GM19455 (cell line): Measurements from ENCODE around the gene ATP11A.

Source experiments
- ATAC-seq: cut with Tn5 transposase; IDR thresholded peaks from one replicate; pipeline ENCODE4 v1.9.1; 2021; ENCODE audit not compliant: unreplicated experiment

ATP11A gene

DNA sequence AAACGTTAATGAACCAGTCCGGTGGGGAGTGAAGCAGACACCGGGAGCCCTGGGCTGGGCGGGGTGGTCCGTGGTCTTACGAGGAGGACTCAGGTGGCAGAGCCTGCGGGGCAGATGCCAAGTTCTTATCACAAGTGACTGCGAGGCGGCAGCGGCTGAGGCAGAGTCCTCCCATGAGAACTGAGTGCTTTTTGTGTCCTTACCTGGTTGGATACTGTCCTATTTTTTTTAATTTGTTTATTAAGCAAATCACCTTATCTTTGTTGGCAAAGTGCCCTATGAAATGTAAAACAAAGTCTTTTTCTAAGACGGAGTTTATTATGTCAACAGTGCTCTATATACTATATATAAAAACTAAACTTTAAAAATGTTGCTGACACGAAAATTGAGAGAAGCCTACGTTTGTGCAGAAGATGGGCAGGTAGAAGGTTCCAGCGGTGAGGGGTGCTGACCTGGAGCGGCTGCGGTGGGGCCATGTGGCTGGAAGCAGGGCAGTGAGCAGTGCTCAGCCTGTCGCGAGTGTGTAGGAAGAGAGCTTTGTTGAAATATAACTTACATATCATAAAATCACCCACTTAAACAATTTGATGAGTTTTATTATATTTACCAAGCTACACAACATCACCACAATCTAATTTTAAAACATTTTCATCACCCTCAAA lies 82.2 kb downstream of the ATP11A start:
- ATAC-seq = no peak

- ATAC-seq = no peak
Observed at GRCh38 chr13:112772539-112772909, 82.7 kb downstream of the ATP11A start.

GRCh38 chr13:112772929-112773328 lies 83.1 kb downstream of the ATP11A start:
- ATAC-seq = no peak

DNA sequence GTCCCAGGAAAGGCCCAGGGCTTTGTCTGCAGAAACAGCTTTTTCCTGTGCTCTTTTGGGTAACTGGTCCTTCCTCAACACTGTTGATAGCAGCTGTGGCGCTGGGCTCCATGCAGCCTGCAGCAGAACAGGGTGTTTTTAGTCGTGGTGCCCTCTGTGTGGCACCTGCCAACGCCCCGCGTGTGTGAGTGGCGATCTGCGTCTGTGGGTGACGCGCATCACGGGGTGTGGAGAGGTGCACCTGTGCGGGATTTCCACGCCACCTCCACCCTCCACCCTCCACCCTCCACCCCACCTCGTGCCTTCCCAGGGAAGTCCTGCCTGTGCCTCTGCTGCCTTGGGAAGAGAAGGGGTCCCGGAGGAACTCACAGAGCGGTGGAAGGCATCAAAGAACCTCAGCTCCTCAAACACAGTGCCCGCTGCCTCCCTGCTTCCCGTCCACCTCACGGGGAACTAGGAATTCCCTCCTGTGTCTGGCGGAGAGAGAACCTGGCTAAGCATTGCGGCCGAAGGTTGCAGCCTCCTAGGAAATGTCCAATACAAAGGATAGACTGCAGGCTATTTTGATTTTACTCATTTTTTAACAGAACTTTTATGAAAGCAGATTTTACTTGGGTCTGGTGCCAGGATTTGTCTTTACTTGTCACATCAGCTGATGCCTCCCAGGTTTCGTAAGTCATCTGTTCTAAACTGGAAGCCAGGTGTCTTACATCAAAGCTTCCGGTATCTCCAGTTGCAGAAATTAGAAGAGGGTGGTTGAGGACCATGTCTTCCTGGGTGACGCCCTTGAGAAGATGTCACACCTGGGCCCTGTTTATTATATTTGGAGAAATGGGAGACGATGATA lies 84.0 kb downstream of the ATP11A start:
- ATAC-seq = no peak

GRCh38 chr13:112774448-112774792 lies 84.6 kb downstream of the ATP11A start:
- ATAC-seq = no peak

GRCh38 chr13:112774829-112775565 lies 85.2 kb downstream of the ATP11A start:
- no peak for ATAC-seq

GRCh38 chr13:112775791-112776279 lies 86.0 kb downstream of the ATP11A start:
- ATAC-seq = no peak

- no peak for ATAC-seq
Observed at GRCh38 chr13:112776354-112776753, 86.5 kb downstream of the ATP11A start.

DNA sequence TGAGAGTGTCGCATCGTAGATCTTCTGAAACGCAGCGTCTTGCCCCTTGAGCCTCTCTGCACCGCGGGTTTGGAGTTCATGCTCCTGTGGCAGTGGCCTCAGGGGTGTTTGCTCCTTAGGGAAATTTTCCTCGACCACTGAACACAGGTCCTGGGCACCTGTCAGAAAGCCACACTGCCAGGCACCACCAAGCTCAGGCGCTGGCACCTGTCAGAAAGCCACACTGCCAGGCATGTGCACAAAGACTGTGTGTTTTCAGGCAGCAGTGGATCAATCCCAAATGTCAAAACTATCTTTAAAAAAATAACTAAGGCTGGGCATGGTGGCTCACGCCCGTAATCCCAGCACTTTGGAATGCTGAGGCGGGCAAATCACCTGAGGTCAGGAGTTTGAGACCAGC lies 87.1 kb downstream of the ATP11A start:
- no peak for ATAC-seq

GRCh38 chr13:112777637-112778406 lies 88.0 kb downstream of the ATP11A start:
- no peak for ATAC-seq

DNA sequence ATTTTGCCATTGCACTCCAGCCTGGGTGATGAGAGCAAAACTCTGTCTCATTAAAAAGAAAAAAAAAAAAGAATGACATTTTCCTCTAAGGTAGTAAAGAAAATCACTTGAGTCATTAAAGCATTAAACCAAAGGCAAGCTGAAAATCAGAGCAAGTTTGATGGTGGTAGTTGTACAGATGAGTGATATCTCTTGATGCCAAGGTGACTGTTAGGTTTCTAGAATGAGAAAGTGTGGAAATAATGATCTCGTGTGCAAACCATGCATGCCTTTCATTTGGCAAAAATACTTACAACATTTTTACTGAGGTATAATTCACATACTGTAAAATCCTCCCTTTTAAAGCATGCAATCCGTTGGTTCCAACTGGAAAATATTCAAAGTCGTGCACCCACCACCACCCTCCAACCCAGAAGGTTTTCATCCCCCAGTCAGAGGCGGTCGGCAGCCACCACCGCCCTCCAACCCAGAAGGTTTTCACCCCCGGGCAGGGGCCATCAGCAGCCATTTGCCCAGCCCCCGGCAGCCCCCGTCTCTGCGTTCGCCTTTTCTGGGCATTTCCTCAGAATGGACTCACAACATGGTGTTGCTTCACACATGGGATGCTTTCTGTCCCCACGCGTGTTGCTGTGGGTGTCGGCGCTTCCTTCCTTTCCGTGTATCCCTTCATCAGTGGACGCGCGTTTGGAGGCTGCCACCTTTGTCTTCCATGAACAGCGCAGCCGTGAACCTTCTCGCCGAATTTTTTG lies 90.2 kb downstream of the ATP11A start:
- ATAC-seq = no peak

DNA sequence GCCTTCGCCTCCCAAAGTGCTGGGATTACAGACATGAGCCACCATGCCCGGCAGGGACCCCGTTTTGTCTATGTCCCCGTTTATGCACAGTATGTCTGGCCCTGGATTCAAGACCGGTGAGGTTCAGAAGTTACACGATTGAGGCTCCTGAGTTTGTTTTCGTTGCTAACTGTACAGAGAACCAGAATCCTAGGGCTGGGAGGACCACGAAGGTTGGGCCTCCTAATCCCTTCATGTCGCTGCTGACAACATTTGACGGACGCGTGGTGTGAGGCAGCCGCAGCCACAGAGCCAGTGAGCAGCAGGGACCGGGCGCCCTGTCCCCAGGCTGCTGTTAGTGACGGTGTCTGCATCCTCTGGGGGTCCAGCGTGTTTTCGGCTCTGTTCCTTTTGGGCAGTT lies 91.4 kb downstream of the ATP11A start:
- no peak for ATAC-seq

- no peak for ATAC-seq
Observed at GRCh38 chr13:112781881-112782361, 92.1 kb downstream of the ATP11A start.

DNA sequence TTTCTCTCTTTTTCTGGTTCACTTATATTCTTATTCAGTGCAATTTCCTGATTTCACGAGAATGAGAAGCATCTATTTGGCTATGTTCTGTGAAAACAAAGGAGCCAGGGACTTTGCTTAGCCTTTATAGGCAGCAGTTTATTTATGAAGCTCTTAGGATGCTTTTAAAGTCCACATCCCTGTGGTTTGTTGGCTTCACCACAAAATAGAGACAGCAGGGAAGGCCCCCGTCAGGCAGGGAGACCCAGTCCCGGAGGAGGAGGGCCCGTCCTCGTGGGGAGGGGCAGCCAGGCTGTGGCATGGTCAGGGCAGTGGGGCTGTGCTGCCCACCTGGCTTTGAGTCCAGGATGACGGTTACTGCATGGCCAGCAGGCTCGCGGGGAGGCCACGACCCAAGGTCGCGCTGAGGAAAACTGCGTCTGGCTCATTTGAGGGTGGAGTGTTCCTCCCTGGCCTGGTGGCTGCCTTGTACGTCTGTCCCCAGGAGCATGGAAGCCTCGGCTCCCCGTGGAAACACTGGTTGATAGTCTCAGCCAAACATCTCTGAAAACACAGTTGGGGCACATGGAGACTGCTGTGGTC lies 92.7 kb downstream of the ATP11A start:
- ATAC-seq = no peak

DNA sequence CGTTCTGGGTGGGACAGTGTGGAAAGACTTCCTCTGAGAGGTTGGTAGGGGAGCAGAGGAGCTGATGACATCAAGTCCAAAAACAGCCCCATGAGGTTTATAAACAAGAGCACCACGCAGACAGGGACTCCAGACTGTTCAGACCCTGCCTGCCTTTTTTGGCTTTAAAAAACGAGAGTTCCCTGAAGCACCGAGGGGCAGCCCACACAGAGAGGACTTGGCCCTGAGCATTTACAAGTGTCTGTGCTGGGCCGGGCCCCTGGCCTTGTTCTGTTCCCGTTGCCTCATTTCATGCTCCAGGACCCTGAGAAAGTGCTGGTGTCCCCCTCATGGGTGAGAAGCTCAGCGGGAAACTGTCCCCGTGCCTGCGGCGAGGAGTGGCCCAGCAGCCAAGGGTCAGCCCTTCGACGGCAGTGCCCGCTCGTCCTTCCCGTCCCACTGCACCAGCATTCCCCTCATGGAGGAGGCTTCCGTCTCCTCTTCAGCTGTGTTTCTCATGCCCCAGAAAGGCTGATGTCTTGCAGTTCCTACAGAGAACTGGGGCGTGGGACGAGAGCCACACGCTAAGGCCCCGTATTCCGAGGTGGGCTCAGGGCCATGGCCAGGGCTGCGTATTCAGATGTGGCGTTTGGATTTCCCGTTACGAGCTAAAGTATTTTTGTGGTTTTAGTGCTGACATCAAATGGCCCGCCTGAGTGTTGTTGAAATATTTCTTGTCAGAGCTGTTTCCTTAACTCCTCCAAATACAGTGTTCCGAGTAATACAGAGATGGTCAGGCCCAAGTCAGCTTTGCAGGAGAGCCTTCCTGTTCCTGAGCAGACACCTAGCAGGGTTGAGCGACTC lies 93.5 kb downstream of the ATP11A start:
- no peak for ATAC-seq

DNA sequence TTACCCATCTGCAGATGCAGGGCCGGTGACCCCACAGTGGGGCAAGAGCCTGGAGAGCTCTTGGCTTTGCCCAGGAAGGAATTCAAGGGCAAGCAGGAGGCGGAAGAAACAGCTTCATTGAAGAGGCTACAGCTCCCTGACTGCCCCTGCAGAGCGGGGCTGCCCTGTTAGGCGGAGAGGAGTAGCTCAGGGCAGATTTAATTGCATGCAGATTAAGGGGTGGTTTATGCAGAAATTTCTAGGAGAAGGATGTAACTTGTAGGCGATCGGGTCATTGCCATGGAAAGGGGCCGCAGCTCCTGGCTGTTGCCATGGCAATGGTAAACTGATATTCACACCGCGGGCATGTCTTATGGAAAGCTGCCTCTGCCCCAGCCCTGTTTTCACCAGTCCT lies 94.1 kb downstream of the ATP11A start:
- no peak for ATAC-seq

DNA sequence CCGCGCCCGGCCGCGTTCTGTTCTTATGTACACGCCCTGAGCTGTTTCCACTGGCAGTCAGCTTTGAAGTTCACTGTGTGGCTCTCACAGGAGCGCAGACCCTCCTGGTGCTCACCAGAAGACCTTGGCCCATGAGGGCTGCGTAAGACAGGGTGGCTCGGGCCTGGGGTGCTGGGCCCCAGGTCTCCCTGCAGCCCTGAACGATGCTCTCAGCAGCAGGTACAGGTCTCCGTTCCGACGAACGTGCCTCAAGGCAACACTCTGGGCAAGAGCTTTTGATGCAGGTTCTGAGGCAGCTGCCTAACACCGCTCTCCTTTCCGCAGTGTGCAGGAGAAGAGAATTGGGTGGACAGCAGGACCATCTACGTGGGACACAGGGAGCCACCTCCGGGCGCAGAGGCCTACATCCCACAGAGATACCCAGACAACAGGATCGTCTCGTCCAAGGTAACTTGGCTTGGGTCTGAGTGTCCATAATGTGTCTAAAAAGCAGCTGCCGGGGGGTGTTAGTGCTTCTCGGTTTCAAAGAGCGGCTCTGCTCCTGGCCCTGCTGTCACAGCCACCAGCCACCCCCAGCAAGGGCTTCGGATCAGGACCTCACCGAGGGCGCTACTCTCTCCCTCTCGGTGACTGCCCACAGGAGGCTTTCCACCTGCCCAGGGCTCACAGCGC lies 95.1 kb downstream of the ATP11A start:
- ATAC-seq = no peak

- ATAC-seq = no peak
Observed at GRCh38 chr13:112785483-112785856, 95.6 kb downstream of the ATP11A start.
